Neural cell (in vitro differentiated cells): ENCODE data around the gene RPL36. TPM values are rescaled to one million over a fixed set of nuclear protein-coding genes. Genes with fewer than 3 reads are reported as not detected.

Experiments used
- H2AFZ ChIP-seq: fragments of 200-600, 300-800 bp; sonication (generic), shearing (Covaris generic); 2 replicates; pipeline ENCODE4 v1.6.0; 2014; ENCODE audit warnings: low read depth, mild to moderate bottlenecking, antibody characterized with exemption, low read length, moderate library complexity
- H3F3A ChIP-seq: fragments of 200-600 bp; shearing (Covaris generic); 2 replicates; pipeline ENCODE4 v1.6.1; 2016; ENCODE audit warnings: mild to moderate bottlenecking, moderate library complexity, mixed read lengths, antibody characterized with exemption, low read length; ENCODE audit not compliant: insufficient read depth, poor library complexity, severe bottlenecking
- H3K27ac ChIP-seq: fragments of 200-600, 300-800 bp; sonication (generic), shearing (Covaris generic); 2 replicates; pipeline ENCODE4 v1.5.1; 2014; ENCODE audit warnings: mild to moderate bottlenecking, low read length, moderate library complexity
- H3K27me3 ChIP-seq: fragments of 300-800, 200-600 bp; sonication (generic), shearing (Covaris generic); 2 replicates; pipeline ENCODE4 v1.6.0; 2014; ENCODE audit warnings: mild to moderate bottlenecking, low read depth, low read length, moderate library complexity; ENCODE audit not compliant: insufficient read depth
- H3K36me3 ChIP-seq: fragments of 300-800, 200-600 bp; sonication (generic), shearing (Covaris generic); 2 replicates; pipeline ENCODE4 v1.5.1; 2014; ENCODE audit warnings: mild to moderate bottlenecking, antibody characterized with exemption, low read length, moderate library complexity; ENCODE audit not compliant: insufficient read depth
- H3K4me2 ChIP-seq: fragments of 300-800, 200-600 bp; sonication (generic), shearing (Covaris generic); 2 replicates; pipeline ENCODE4 v1.6.0; 2014; ENCODE audit warnings: mild to moderate bottlenecking, low read length
- H3K4me3 ChIP-seq: fragments of 300-800, 200-600 bp; sonication (generic), shearing (Covaris generic); 2 replicates; pipeline ENCODE4 v1.5.1; 2014; ENCODE audit warnings: mild to moderate bottlenecking, low read length, moderate library complexity
- H3K79me2 ChIP-seq: fragments of 200-600 bp; shearing (Covaris generic); replicated peaks from 2 replicates; pipeline ENCODE4 v1.6.0; 2014; ENCODE audit warnings: mild to moderate bottlenecking, low read length, moderate library complexity; ENCODE audit not compliant: insufficient read depth
- H3K9ac ChIP-seq: fragments of 300-800, 200-600 bp; sonication (generic), shearing (Covaris generic); 2 replicates; pipeline ENCODE4 v1.6.1; 2016; ENCODE audit warnings: mild to moderate bottlenecking, low read length, mixed read lengths
- H3K9me2 ChIP-seq: fragments of 200-600 bp; shearing (Covaris generic); 2 replicates; pipeline ENCODE4 v1.6.1; 2016; ENCODE audit warnings: mild to moderate bottlenecking, low read length, mixed read lengths; ENCODE audit not compliant: insufficient read depth
- H3K9me3 ChIP-seq: fragments of 200-600, 300-800 bp; sonication (generic), shearing (Covaris generic); 2 replicates; pipeline ENCODE4 v1.6.1; 2016; ENCODE audit warnings: mild to moderate bottlenecking, mixed run types, low read length, moderate library complexity, mixed read lengths
- H4K20me1 ChIP-seq: fragments of 200-600 bp; shearing (Covaris generic); 2 replicates; pipeline ENCODE4 v1.6.1; 2016; ENCODE audit warnings: mild to moderate bottlenecking, mixed run types; ENCODE audit not compliant: insufficient read depth
- EP300 ChIP-seq: fragments of 450-650 bp; conservative IDR thresholded peaks from 2 replicates; pipeline ENCODE4 v1.6.1; 2014; ENCODE audit warnings: antibody characterized with exemption, mild to moderate bottlenecking, moderate library complexity; ENCODE audit not compliant: poor library complexity, severe bottlenecking
- EZH2 ChIP-seq: fragments of 200-600, 300-800 bp; shearing (Covaris generic), sonication (generic); IDR thresholded peaks from 2 replicates; pipeline ENCODE4 v1.6.1; 2014; ENCODE audit warnings: antibody characterized with exemption, low read length, borderline replicate concordance, mild to moderate bottlenecking; ENCODE audit not compliant: insufficient read depth, poor library complexity, severe bottlenecking
- MXI1 ChIP-seq: fragments of 450-650 bp; conservative IDR thresholded peaks from 2 replicates; pipeline ENCODE4 v1.6.1; 2014; ENCODE audit warnings: antibody characterized with exemption, mild to moderate bottlenecking; ENCODE audit not compliant: poor library complexity, severe bottlenecking
- POLR2AphosphoS5 ChIP-seq: IDR thresholded peaks from 2 replicates; pipeline ENCODE4 v1.6.1; 2012
- RAD21 ChIP-seq: fragments of 450-650 bp; conservative IDR thresholded peaks from 2 replicates; pipeline ENCODE4 v1.6.1; 2014; ENCODE audit warnings: antibody characterized with exemption, mild to moderate bottlenecking, moderate library complexity
- SMC3 ChIP-seq: fragments of 450-650 bp; conservative IDR thresholded peaks from 2 replicates; pipeline ENCODE4 v1.6.1; 2014; ENCODE audit warnings: antibody characterized with exemption, mild to moderate bottlenecking, moderate library complexity; ENCODE audit not compliant: poor library complexity
- TAF1 ChIP-seq: IDR thresholded peaks from 2 replicates; pipeline ENCODE4 v1.6.1; 2012; ENCODE audit warnings: low read depth
- polyA plus RNA-seq: library from polyadenylated mRNA; depleted of rRNA; stranded (reverse); fragments of >200 nt; gene quantifications from 2 replicates; pipeline ENCODE4 v1.2.3, GENCODE V29; 2014
- TF ChIP-seq, protein P1 (sequence below): IDR thresholded peaks from 2 replicates; pipeline ENCODE4 v1.6.1; 2012; ENCODE audit warnings: borderline replicate concordance
- TF ChIP-seq, protein P2 (sequence below): fragments of 450-650 bp; IDR thresholded peaks from 2 replicates; pipeline ENCODE4 v1.5.1; 2014; ENCODE audit warnings: antibody characterized with exemption, mild to moderate bottlenecking, moderate library complexity; ENCODE audit not compliant: poor library complexity, severe bottlenecking

The RPL36 gene
- polyA plus RNA-seq, 1 donor from 2014 or later = 358 TPM

DNA sequence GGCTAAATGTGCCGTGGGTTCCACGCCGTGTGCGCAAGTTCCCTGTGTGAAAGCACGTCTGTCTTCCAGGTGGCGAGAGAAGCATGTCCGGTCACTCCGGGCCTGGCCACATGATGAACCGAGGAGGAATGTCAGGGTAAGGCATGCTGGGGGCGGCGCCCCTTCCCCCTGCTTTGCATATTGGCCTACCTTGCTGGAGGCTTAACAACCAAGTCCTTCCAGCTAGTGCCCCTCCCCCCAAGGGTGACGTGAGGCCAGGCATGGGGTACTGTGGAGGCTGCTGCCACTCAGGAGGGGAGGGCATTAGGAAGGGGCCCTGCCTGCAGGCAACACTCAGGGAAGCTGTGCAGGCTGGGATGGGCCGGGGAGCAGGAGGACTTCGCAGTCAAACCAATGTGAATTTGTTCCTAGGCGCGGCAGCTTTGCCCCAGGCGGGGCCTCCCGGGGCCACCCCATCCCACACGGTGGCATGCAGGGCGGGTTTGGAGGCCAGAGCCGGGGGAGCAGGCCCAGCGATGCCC, 22.3 kb upstream of the RPL36 start:
- Histone ChIP-seq H3K4me3 (no peak overlapping the region), H3K9me3 (no peaks in the 10 kb centered on the region), H3K9ac (no peak overlapping the region), H3K27me3 (no peaks in the 10 kb centered on the region), H3K79me2 (no peaks in the 10 kb centered on the region), H2AFZ (no peak overlapping the region), H3K9me2 (no peaks in the 10 kb centered on the region), H4K20me1 (no peaks in the 10 kb centered on the region), H3K27ac (no peak overlapping the region), H3K36me3 (peaks cover 10% of the 10 kb centered on the region), H3F3A (no peaks in the 10 kb centered on the region), H3K4me2 (no peak overlapping the region)
- TF ChIP-seq POLR2AphosphoS5 (no peak), MXI1 (no peak), EZH2 (no peak), EP300 (no peak), SMC3 (no peak), TAF1 (no peak), RAD21 (no peak)
- TF ChIP-seq, protein P1, sequence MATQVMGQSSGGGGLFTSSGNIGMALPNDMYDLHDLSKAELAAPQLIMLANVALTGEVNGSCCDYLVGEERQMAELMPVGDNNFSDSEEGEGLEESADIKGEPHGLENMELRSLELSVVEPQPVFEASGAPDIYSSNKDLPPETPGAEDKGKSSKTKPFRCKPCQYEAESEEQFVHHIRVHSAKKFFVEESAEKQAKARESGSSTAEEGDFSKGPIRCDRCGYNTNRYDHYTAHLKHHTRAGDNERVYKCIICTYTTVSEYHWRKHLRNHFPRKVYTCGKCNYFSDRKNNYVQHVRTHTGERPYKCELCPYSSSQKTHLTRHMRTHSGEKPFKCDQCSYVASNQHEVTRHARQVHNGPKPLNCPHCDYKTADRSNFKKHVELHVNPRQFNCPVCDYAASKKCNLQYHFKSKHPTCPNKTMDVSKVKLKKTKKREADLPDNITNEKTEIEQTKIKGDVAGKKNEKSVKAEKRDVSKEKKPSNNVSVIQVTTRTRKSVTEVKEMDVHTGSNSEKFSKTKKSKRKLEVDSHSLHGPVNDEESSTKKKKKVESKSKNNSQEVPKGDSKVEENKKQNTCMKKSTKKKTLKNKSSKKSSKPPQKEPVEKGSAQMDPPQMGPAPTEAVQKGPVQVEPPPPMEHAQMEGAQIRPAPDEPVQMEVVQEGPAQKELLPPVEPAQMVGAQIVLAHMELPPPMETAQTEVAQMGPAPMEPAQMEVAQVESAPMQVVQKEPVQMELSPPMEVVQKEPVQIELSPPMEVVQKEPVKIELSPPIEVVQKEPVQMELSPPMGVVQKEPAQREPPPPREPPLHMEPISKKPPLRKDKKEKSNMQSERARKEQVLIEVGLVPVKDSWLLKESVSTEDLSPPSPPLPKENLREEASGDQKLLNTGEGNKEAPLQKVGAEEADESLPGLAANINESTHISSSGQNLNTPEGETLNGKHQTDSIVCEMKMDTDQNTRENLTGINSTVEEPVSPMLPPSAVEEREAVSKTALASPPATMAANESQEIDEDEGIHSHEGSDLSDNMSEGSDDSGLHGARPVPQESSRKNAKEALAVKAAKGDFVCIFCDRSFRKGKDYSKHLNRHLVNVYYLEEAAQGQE = no peak
- TF ChIP-seq, protein P2, sequence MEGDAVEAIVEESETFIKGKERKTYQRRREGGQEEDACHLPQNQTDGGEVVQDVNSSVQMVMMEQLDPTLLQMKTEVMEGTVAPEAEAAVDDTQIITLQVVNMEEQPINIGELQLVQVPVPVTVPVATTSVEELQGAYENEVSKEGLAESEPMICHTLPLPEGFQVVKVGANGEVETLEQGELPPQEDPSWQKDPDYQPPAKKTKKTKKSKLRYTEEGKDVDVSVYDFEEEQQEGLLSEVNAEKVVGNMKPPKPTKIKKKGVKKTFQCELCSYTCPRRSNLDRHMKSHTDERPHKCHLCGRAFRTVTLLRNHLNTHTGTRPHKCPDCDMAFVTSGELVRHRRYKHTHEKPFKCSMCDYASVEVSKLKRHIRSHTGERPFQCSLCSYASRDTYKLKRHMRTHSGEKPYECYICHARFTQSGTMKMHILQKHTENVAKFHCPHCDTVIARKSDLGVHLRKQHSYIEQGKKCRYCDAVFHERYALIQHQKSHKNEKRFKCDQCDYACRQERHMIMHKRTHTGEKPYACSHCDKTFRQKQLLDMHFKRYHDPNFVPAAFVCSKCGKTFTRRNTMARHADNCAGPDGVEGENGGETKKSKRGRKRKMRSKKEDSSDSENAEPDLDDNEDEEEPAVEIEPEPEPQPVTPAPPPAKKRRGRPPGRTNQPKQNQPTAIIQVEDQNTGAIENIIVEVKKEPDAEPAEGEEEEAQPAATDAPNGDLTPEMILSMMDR = no peak

DNA sequence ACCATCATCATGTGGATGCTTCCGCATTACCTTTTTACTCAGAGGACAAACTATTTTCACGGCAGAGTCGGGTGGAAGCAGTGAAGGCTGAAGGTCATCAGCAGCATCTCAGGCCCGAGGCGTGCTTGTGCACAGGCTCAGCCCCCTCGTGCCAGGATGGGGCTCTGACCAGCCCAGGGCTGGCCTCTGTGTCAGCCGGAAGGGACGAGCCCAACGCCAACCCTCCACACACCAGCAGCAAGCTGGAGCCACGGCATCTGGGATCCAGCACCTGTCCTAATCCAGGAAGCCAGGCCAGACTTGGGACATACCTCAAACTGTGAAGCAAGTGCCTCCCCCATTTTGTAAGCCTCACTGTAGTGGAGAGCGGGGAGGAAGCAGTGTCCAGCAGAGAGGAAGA, 20.9 kb upstream of the RPL36 start:
- TF ChIP-seq POLR2AphosphoS5 (no peak), EZH2 (no peak), RAD21 (no peak), EP300 (no peak), TAF1 (no peak), MXI1 (no peak), SMC3 (no peak)
- TF ChIP-seq, protein P2 = no peak
- TF ChIP-seq, protein P1 = no peak
- Histone ChIP-seq H3K36me3 (peaks cover 10% of the 10 kb centered on the region), H3K27me3 (no peaks in the 10 kb centered on the region), H4K20me1 (no peaks in the 10 kb centered on the region), H3F3A (no peaks in the 10 kb centered on the region), H3K79me2 (no peaks in the 10 kb centered on the region), H3K4me3 (no peak overlapping the region), H3K9me3 (no peaks in the 10 kb centered on the region), H2AFZ (no peak overlapping the region), H3K9ac (no peak overlapping the region), H3K4me2 (no peak overlapping the region), H3K27ac (no peak overlapping the region), H3K9me2 (no peaks in the 10 kb centered on the region)
